Measurements from ENCODE around the gene LCLAT1. TPM values are rescaled to one million over a fixed set of nuclear protein-coding genes. Genes with fewer than 3 reads are reported as not detected.

The LCLAT1 gene
- total RNA-seq, 2 experiments from 2014 or later: 8.3 to 10.2 TPM

GRCh38 chr2:30584116-30584515 lies 137.1 kb downstream of the LCLAT1 start:
- Histone ChIP-seq H3K4me3 (ENCODE audit: low read length) (no peak overlapping the region), H3K27ac (ENCODE audit: low read depth in 1 of 2, low read length in 2 of 2) (no peak overlapping the region), H3K36me3 (ENCODE audit: insufficient read depth, low read length) (no peaks in the 10 kb centered on the region), H3K4me1 (ENCODE audit: insufficient read depth, low read length) (no peaks in the 10 kb centered on the region), H3K9me3 (ENCODE audit: control insufficient read depth in 1 of 2, insufficient read depth in 1 of 2, low read length in 2 of 2) (no peaks in the 10 kb centered on the region), H3K27me3 (ENCODE audit: control insufficient read depth in 1 of 2, insufficient read depth in 2 of 2, low read length in 2 of 2) (no peaks in the 10 kb centered on the region)
- DNase-seq: no peak
- Mint-ChIP-seq H3K9me3 (no peaks in the 10 kb centered on the region), H3K27me3 (no peaks in the 10 kb centered on the region), H3K4me3 (no peak overlapping the region), H3K36me3 (ENCODE audit: low read depth) (peaks cover 39% of the 10 kb centered on the region), H3K27ac (no peak overlapping the region), H3K4me1 (ENCODE audit: low read depth) (peaks cover 10% of the 10 kb centered on the region)
- POLR2A ChIA-PET: interaction anchor here (0.6 kb wide), 1 partner anchor 352 kb away, joined by 3 read pairs; no protein-coding TSS in a partner anchor
- CTCF ChIA-PET: interaction anchor here (0.9 kb wide), 1 partner anchor 10 kb away, joined by 3 read pairs; no protein-coding TSS in a partner anchor
- intact Hi-C loops (cut with DNase I, micrococcal nuclease): no loop called here
- TF ChIP-seq, protein P1, sequence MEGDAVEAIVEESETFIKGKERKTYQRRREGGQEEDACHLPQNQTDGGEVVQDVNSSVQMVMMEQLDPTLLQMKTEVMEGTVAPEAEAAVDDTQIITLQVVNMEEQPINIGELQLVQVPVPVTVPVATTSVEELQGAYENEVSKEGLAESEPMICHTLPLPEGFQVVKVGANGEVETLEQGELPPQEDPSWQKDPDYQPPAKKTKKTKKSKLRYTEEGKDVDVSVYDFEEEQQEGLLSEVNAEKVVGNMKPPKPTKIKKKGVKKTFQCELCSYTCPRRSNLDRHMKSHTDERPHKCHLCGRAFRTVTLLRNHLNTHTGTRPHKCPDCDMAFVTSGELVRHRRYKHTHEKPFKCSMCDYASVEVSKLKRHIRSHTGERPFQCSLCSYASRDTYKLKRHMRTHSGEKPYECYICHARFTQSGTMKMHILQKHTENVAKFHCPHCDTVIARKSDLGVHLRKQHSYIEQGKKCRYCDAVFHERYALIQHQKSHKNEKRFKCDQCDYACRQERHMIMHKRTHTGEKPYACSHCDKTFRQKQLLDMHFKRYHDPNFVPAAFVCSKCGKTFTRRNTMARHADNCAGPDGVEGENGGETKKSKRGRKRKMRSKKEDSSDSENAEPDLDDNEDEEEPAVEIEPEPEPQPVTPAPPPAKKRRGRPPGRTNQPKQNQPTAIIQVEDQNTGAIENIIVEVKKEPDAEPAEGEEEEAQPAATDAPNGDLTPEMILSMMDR (IDR thresholded peaks at IDR 0.05): no peak
- ATAC-seq (ENCODE audit: poor library complexity): no peak

DNA sequence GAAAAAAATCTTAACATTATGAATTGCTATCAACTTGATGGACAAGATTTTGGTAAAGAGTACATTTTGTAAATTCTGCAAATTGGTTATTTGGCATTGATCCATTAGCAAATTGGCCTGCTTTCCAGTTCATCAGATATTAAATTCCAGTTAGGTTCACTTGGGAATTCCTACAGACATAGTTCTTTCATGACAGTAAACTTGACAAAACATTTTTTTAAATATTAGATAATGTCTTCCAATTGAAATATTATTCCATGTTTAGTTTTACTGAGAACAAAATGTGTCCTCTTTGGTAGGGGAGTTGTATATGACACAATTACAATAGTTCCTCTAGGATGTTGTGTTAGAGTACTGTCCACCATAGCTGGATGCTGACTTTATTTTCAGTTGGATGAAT lies 141.9 kb downstream of the LCLAT1 start:
- Mint-ChIP-seq H3K27ac (no peak overlapping the region), H3K27me3 (no peaks in the 10 kb centered on the region), H3K9me3 (no peaks in the 10 kb centered on the region), H3K36me3 (ENCODE audit: low read depth) (peaks cover 46% of the 10 kb centered on the region), H3K4me1 (ENCODE audit: low read depth) (no peaks in the 10 kb centered on the region), H3K4me3 (no peak overlapping the region)
- Histone ChIP-seq H3K36me3 (ENCODE audit: insufficient read depth, low read length) (no peaks in the 10 kb centered on the region), H3K27me3 (ENCODE audit: control insufficient read depth in 1 of 2, insufficient read depth in 2 of 2, low read length in 2 of 2) (no peaks in the 10 kb centered on the region), H3K4me1 (ENCODE audit: insufficient read depth, low read length) (no peaks in the 10 kb centered on the region), H3K9me3 (ENCODE audit: control insufficient read depth in 1 of 2, insufficient read depth in 1 of 2, low read length in 2 of 2) (no peaks in the 10 kb centered on the region), H3K4me3 (ENCODE audit: low read length) (no peak overlapping the region), H3K27ac (ENCODE audit: low read depth in 1 of 2, low read length in 2 of 2) (no peak overlapping the region)
- ChIA-PET POLR2A (no interaction called here), CTCF (no interaction called here)
- ATAC-seq (ENCODE audit: poor library complexity) (no peak), DNase-seq (no peak)
- TF ChIP-seq, protein P1 (IDR thresholded peaks at IDR 0.05): no peak
- intact Hi-C loops (cut with DNase I, micrococcal nuclease): no loop called here

DNA sequence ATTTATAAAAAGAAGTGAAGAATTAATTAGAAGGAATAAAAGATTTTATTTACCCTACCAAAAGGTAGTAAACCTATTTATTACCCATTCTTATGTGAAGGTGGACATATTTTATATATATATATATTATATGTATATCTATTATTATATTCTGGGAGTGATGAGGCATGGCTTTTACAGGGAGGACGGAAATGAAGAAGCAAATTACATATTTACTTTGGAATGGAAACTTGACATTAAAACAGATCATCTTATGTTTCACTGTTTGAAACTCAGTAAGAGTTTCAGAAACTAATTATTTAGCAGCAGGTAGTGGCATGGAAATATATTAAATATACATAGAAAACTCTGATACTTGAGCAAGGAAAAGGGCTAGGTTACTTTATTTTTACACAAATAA lies 143.4 kb downstream of the LCLAT1 start:
- H3K27me3 Mint-ChIP-seq: no peaks in the 10 kb centered on the region
- H3K4me1 ChIP-seq (ENCODE audit: insufficient read depth, low read length): no peaks in the 10 kb centered on the region
- H3K36me3 ChIP-seq (ENCODE audit: insufficient read depth, low read length): no peaks in the 10 kb centered on the region
- CTCF ChIA-PET: no interaction called here
- H3K36me3 Mint-ChIP-seq (ENCODE audit: low read depth): peaks cover 39% of the 10 kb centered on the region
- no peak overlapping the region for H3K27ac ChIP-seq (ENCODE audit: low read depth in 1 of 2, low read length in 2 of 2)
- H3K9me3 Mint-ChIP-seq: no peaks in the 10 kb centered on the region
- H3K27ac Mint-ChIP-seq: no peak overlapping the region
- no peak overlapping the region for H3K4me3 Mint-ChIP-seq
- DNase-seq (no peak), ATAC-seq (ENCODE audit: poor library complexity) (no peak)
- no peaks in the 10 kb centered on the region for H3K27me3 ChIP-seq (ENCODE audit: control insufficient read depth in 1 of 2, insufficient read depth in 2 of 2, low read length in 2 of 2)
- intact Hi-C loops (cut with DNase I, micrococcal nuclease): no loop called here
- POLR2A ChIA-PET: no interaction called here
- no peaks in the 10 kb centered on the region for H3K9me3 ChIP-seq (ENCODE audit: control insufficient read depth in 1 of 2, insufficient read depth in 1 of 2, low read length in 2 of 2)
- TF ChIP-seq, protein P1 (IDR thresholded peaks at IDR 0.05): no peak
- no peak overlapping the region for H3K4me3 ChIP-seq (ENCODE audit: low read length)
- H3K4me1 Mint-ChIP-seq (ENCODE audit: low read depth): no peaks in the 10 kb centered on the region

Measured in CD4-positive, alpha-beta T cell (primary cell).